ENCODE data around the gene HMGN1.

Gene HMGN1

GRCh38 chr21:39313571-39314142 is 35.2 kb downstream of the HMGN1 start, which contains the start of gene BRWD1:
BRWD1 (minus strand) TSS chr21:39313632; CDS start chr21:39313491, 141 bp downstream.
- DNase-seq (ENCODE audit: low spot score), result peak; percentile 66
- ChIA-PET POLR2A (ENCODE audit: low non-redundant PET) (interaction anchor here (0.6 kb wide), 1 partner anchor 47 kb away, joined by 3 read pairs; no protein-coding TSS in a partner anchor), CTCF (interaction anchor here (0.7 to 1.9 kb wide), 2 partner anchors 27 to 32 kb away, joined by 3 to 8 read pairs; no protein-coding TSS in a partner anchor)
- TF ChIP-seq CTCF (conservative IDR thresholded peaks at IDR 0.05; ENCODE audit: low read depth), result no peak
- H3K27ac ChIP-seq, result peak within 1 kb of the TSS; percentile 95

- no peak for TF ChIP-seq CTCF (conservative IDR thresholded peaks at IDR 0.05; ENCODE audit: low read depth)
- H3K27ac ChIP-seq, result peak overlapping the region; percentile 95
- POLR2A ChIA-PET (ENCODE audit: low non-redundant PET), result interaction anchor here (0.5 to 0.6 kb wide), 2 partner anchors 37 to 72 kb away, joined by 4 to 6 read pairs; no protein-coding TSS in a partner anchor
- CTCF ChIA-PET, result interaction anchor here (0.7 to 1.9 kb wide), 2 partner anchors 28 to 32 kb away, joined by 3 to 8 read pairs; no protein-coding TSS in a partner anchor
- DNase-seq (ENCODE audit: low spot score), result peak; percentile 39
These were observed 35.8 kb downstream of the HMGN1 start for GRCh38 chr21:39313042-39313570.

- CTCF ChIA-PET, result interaction anchor here (0.6 to 0.7 kb wide), 2 partner anchors 28 to 158 kb away, joined by 4 to 7 read pairs; no protein-coding TSS in a partner anchor
- H3K27ac ChIP-seq, result peak overlapping the region; percentile 95
- DNase-seq (ENCODE audit: low spot score), result peak; percentile 100
- TF ChIP-seq CTCF (conservative IDR thresholded peaks at IDR 0.05; ENCODE audit: low read depth), result no peak
- POLR2A ChIA-PET (ENCODE audit: low non-redundant PET), result interaction anchor here (0.5 to 0.6 kb wide), 2 partner anchors 37 to 73 kb away, joined by 4 to 6 read pairs; no protein-coding TSS in a partner anchor
These were observed 36.5 kb downstream of the HMGN1 start for GRCh38 chr21:39312112-39313041.

- TF ChIP-seq CTCF (conservative IDR thresholded peaks at IDR 0.05; ENCODE audit: low read depth), result no peak
- CTCF ChIA-PET, result no interaction called here
- no peak for DNase-seq (ENCODE audit: low spot score)
- POLR2A ChIA-PET (ENCODE audit: low non-redundant PET), result no interaction called here
- H3K27ac ChIP-seq, result no peak overlapping the region
These were observed 37.7 kb downstream of the HMGN1 start for GRCh38 chr21:39311164-39311563.

GRCh38 chr21:39307466-39307865 is 41.4 kb downstream of the HMGN1 start:
- ChIA-PET POLR2A (ENCODE audit: low non-redundant PET) (no interaction called here), CTCF (no interaction called here)
- no peak overlapping the region for H3K27ac ChIP-seq
- no peak for DNase-seq (ENCODE audit: low spot score)
- no peak for TF ChIP-seq CTCF (conservative IDR thresholded peaks at IDR 0.05; ENCODE audit: low read depth)

GRCh38 chr21:39300587-39300986 is 48.3 kb downstream of the HMGN1 start:
- no peak for TF ChIP-seq CTCF (conservative IDR thresholded peaks at IDR 0.05; ENCODE audit: low read depth)
- H3K27ac ChIP-seq, result no peak overlapping the region
- CTCF ChIA-PET, result no interaction called here
- POLR2A ChIA-PET (ENCODE audit: low non-redundant PET), result no interaction called here
- DNase-seq (ENCODE audit: low spot score), result no peak
